HEK293 (cell line): ENCODE results near the gene BEST2.

Experiments
- ATF2 ChIP-seq: fragments of 450-650 bp; formaldehyde crosslinking; IDR thresholded peaks from 2 replicates; pipeline ENCODE4 v1.5.1; 2016; ENCODE audit warnings: missing biosample characterization, missing genetic modification characterization, low read depth
- BCL11B ChIP-seq: fragments of 450-650 bp; formaldehyde crosslinking; IDR thresholded peaks from 2 replicates; pipeline ENCODE4 v1.5.1; 2016; ENCODE audit warnings: low read depth, missing biosample characterization, missing genetic modification characterization
- BCL6B ChIP-seq: fragments of 450-650 bp; formaldehyde crosslinking; IDR thresholded peaks from 2 replicates; pipeline ENCODE4 v1.5.1; 2017; ENCODE audit warnings: missing biosample characterization, missing genetic modification characterization
- ELK4 ChIP-seq: IDR thresholded peaks from 2 replicates; pipeline ENCODE4 v1.6.1; 2011; ENCODE audit warnings: mild to moderate bottlenecking, low read depth, low read length, borderline replicate concordance
- GLI2 ChIP-seq: fragments of 450-650 bp; formaldehyde crosslinking; IDR thresholded peaks from 2 replicates; pipeline ENCODE4; 2017; ENCODE audit warnings: missing biosample characterization, missing genetic modification characterization, low read depth, borderline replicate concordance
- HIC1 ChIP-seq: fragments of 450-650 bp; formaldehyde crosslinking; IDR thresholded peaks from 2 replicates; pipeline ENCODE4 v1.5.1; 2016; ENCODE audit warnings: missing biosample characterization, missing genetic modification characterization
- KLF1 ChIP-seq: fragments of 450-650 bp; formaldehyde crosslinking; IDR thresholded peaks from 2 replicates; pipeline ENCODE4 v1.5.1; 2016; ENCODE audit warnings: missing biosample characterization, missing genetic modification characterization
- KLF9 ChIP-seq: fragments of 450-650 bp; formaldehyde crosslinking; IDR thresholded peaks from 2 replicates; pipeline ENCODE4 v1.5.1; 2016; ENCODE audit warnings: missing biosample characterization, missing genetic modification characterization, low read depth
- REPIN1 ChIP-seq: fragments of 450-650 bp; formaldehyde crosslinking; IDR thresholded peaks from 2 replicates; pipeline ENCODE4 v1.5.1; 2017; ENCODE audit warnings: missing biosample characterization, missing genetic modification characterization, low read depth
- SALL2 ChIP-seq: fragments of 450-650 bp; formaldehyde crosslinking; IDR thresholded peaks from 2 replicates; pipeline ENCODE4 v1.5.0; 2017; ENCODE audit warnings: missing biosample characterization, mild to moderate bottlenecking, missing genetic modification characterization, borderline replicate concordance
- SCRT2 ChIP-seq: fragments of 450-650 bp; formaldehyde crosslinking; IDR thresholded peaks from 2 replicates; pipeline ENCODE4 v1.5.1; 2016; ENCODE audit warnings: missing biosample characterization, missing genetic modification characterization
- ZBTB26 ChIP-seq: fragments of 450-650 bp; formaldehyde crosslinking; optimal IDR thresholded peaks from 2 replicates; pipeline ENCODE3; 2016; ENCODE audit warnings: missing biosample characterization, mild to moderate bottlenecking, missing genetic modification characterization
- ZIC2 ChIP-seq: fragments of 450-650 bp; formaldehyde crosslinking; IDR thresholded peaks from 2 replicates; pipeline ENCODE4 v1.5.1; 2016; ENCODE audit warnings: missing biosample characterization, missing genetic modification characterization
- ZNF138 ChIP-seq: fragments of 450-650 bp; formaldehyde crosslinking; IDR thresholded peaks from 2 replicates; pipeline ENCODE4 v1.5.1; 2016; ENCODE audit warnings: missing biosample characterization, missing genetic modification characterization, borderline replicate concordance
- ZNF16 ChIP-seq: fragments of 450-650 bp; formaldehyde crosslinking; IDR thresholded peaks from 2 replicates; pipeline ENCODE4 v1.5.1; 2016; ENCODE audit warnings: low read depth, missing biosample characterization, missing genetic modification characterization
- ZNF169 ChIP-seq: fragments of 450-650 bp; formaldehyde crosslinking; IDR thresholded peaks from 2 replicates; pipeline ENCODE4 v1.5.1; 2016; ENCODE audit warnings: missing biosample characterization, missing genetic modification characterization
- ZNF184 ChIP-seq: fragments of 450-650 bp; IDR thresholded peaks from 2 replicates; pipeline ENCODE4 v1.5.1; 2018; ENCODE audit warnings: missing biosample characterization, mild to moderate bottlenecking, missing genetic modification characterization
- ZNF26 ChIP-seq: fragments of 450-650 bp; formaldehyde crosslinking; IDR thresholded peaks from 2 replicates; pipeline ENCODE4 v1.5.1; 2016; ENCODE audit warnings: missing biosample characterization, missing genetic modification characterization
- ZNF266 ChIP-seq: fragments of 450-650 bp; formaldehyde crosslinking; IDR thresholded peaks from 2 replicates; pipeline ENCODE4 v1.5.1; 2016; ENCODE audit warnings: missing biosample characterization, missing genetic modification characterization, low read depth
- ZNF292 ChIP-seq: fragments of 450-650 bp; formaldehyde crosslinking; IDR thresholded peaks from 2 replicates; pipeline ENCODE4 v1.5.1; 2016; ENCODE audit warnings: low read depth, missing biosample characterization, missing genetic modification characterization, borderline replicate concordance
- ZNF341 ChIP-seq: fragments of 450-650 bp; formaldehyde crosslinking; IDR thresholded peaks from 2 replicates; pipeline ENCODE4; 2016; ENCODE audit warnings: low read depth, missing biosample characterization, missing genetic modification characterization
- ZNF366 ChIP-seq: fragments of 450-650 bp; formaldehyde crosslinking; conservative IDR thresholded peaks from 2 replicates; pipeline ENCODE4 v1.5.1; 2016; ENCODE audit warnings: missing biosample characterization, missing genetic modification characterization
- ZNF37A ChIP-seq: fragments of 450-650 bp; IDR thresholded peaks from 2 replicates; pipeline ENCODE4 v1.5.1; 2018; ENCODE audit warnings: missing biosample characterization, missing genetic modification characterization
- ZNF391 ChIP-seq: fragments of 450-650 bp; formaldehyde crosslinking; IDR thresholded peaks from 2 replicates; pipeline ENCODE4 v1.5.1; 2016; ENCODE audit warnings: low read depth, missing biosample characterization, missing genetic modification characterization, borderline replicate concordance
- ZNF426 ChIP-seq: fragments of 450-650 bp; formaldehyde crosslinking; IDR thresholded peaks from 2 replicates; pipeline ENCODE4 v1.5.1; 2017; ENCODE audit warnings: missing biosample characterization, missing genetic modification characterization, mild to moderate bottlenecking, inconsistent platforms, moderate library complexity
- ZNF555 ChIP-seq: fragments of 450-650 bp; formaldehyde crosslinking; conservative IDR thresholded peaks from 2 replicates; pipeline ENCODE4 v1.5.1; 2017; ENCODE audit warnings: missing biosample characterization, mild to moderate bottlenecking, missing genetic modification characterization, inconsistent platforms
- ZNF624 ChIP-seq: fragments of 450-650 bp; formaldehyde crosslinking; IDR thresholded peaks from 2 replicates; pipeline ENCODE4 v1.5.1; 2017; ENCODE audit warnings: missing biosample characterization, missing genetic modification characterization
- ZNF677 ChIP-seq: fragments of 450-650 bp; IDR thresholded peaks from 2 replicates; pipeline ENCODE4 v1.5.0; 2018; ENCODE audit warnings: missing biosample characterization, mild to moderate bottlenecking, missing genetic modification characterization, moderate library complexity
- ZNF792 ChIP-seq: fragments of 450-650 bp; formaldehyde crosslinking; IDR thresholded peaks from 2 replicates; pipeline ENCODE4 v1.5.1; 2016; ENCODE audit warnings: missing biosample characterization, missing genetic modification characterization

The BEST2 gene

GRCh38 chr19:12774588-12775555 lies 23.3 kb downstream of the BEST2 start, which contains the start of gene HOOK2 (continued):
- TF ChIP-seq ZNF184 (tag by site-specific recombination) (no peak), ZNF26 (tag by site-specific recombination) (no peak), ZNF292 (tag by site-specific recombination) (no peak), ZNF16 (no peak), ZNF792 (tag by site-specific recombination) (no peak), BCL6B (tag by site-specific recombination) (no peak), HIC1 (tag by site-specific recombination) (no peak), ZIC2 (tag by site-specific recombination) (no peak), SCRT2 (tag by site-specific recombination) (peak; percentile 53), ZNF341 (tag by site-specific recombination) (no peak), ZNF169 (tag by site-specific recombination) (no peak), GLI2 (no peak), REPIN1 (no peak), ATF2 (no peak), ELK4 (no peak), ZNF138 (no peak), ZNF37A (tag by site-specific recombination) (no peak), ZNF426 (no peak), ZNF555 (tag by site-specific recombination) (no peak), ZNF391 (tag by site-specific recombination) (no peak), ZBTB26 (tag by site-specific recombination) (peak; percentile 42), ZNF366 (tag by site-specific recombination) (no peak), KLF1 (tag by site-specific recombination) (no peak; the same call in 1 of the 2 replicates), KLF9 (tag by site-specific recombination) (peak; percentile 92), SALL2 (tag by site-specific recombination) (no peak), ZNF266 (tag by site-specific recombination) (no peak), BCL11B (no peak), ZNF677 (tag by site-specific recombination) (no peak), ZNF624 (tag by site-specific recombination) (no peak)
